ENCODE measurements around the gene PEX7. TPM values are rescaled to one million over a fixed set of nuclear protein-coding genes. Genes with fewer than 3 reads are reported as not detected.

The PEX7 gene
- total and polyA plus RNA-seq, 2 experiments from 2014 or later, result 11.8 to 13.5 TPM

GRCh38 chr6:136784271-136784664, 38.1 kb upstream of the PEX7 start (continued):
- TF ChIP-seq ZNF462 (CRISPR knock-in tag; IDR thresholded peaks at IDR 0.05), result no peak
- TF ChIP-seq EZH2phosphoT487 (IDR thresholded peaks at IDR 0.05; ENCODE audit: unreplicated experiment), result no peak
- no peak for TF ChIP-seq NANOG (IDR thresholded peaks at IDR 0.05; ENCODE audit: borderline replicate concordance)

- H3K27me3 ChIP-seq (ENCODE audit: insufficient read depth), result peaks cover 10% of the 10 kb centered on the region
- H3K4me2 ChIP-seq, result no peak overlapping the region
- H3K4me3 Mint-ChIP-seq, result no peak overlapping the region
- no peaks in the 10 kb centered on the region for H3K9me2 ChIP-seq (ENCODE audit: insufficient read depth)
- no peaks in the 10 kb centered on the region for H3F3A ChIP-seq (replicated peaks; ENCODE audit: low read depth)
- no peaks in the 10 kb centered on the region for H3K79me2 ChIP-seq (replicated peaks; ENCODE audit: insufficient read depth)
- no peaks in the 10 kb centered on the region for H3K36me3 Mint-ChIP-seq (ENCODE audit: low read depth)
- peaks cover 4% of the 10 kb centered on the region for H3K27me3 Mint-ChIP-seq (ENCODE audit: insufficient read depth, low read depth, poor library complexity)
- H2AFZ ChIP-seq, result peak overlapping the region; percentile 74; the same call in 1 of the 2 replicates
- no peaks in the 10 kb centered on the region for H3K4me1 ChIP-seq (ENCODE audit: insufficient read depth)
- H3K27ac Mint-ChIP-seq, result no peak overlapping the region
- H3K36me3 ChIP-seq (ENCODE audit: insufficient read depth), result no peaks in the 10 kb centered on the region
- H3K9me3 Mint-ChIP-seq, result no peaks in the 10 kb centered on the region
- H3K4me1 Mint-ChIP-seq, result peaks cover 6% of the 10 kb centered on the region; the same call in 1 of the 3 replicates
- ATAC-seq (no peak), DNase-seq (ENCODE audit: low spot score) (no peak)
- no peak overlapping the region for H3K27ac ChIP-seq (ENCODE audit: low read depth)
- H3K4me3 ChIP-seq, result no peak overlapping the region
- no peak for TF ChIP-seq CTCF (conservative IDR thresholded peaks at IDR 0.05; ENCODE audit: low read depth in 2 of 2)
- TF ChIP-seq EZH2 (IDR thresholded peaks at IDR 0.05; ENCODE audit: low read depth, unreplicated experiment), result no peak
- no peak for TF ChIP-seq ZNF331 (CRISPR knock-in tag; IDR thresholded peaks at IDR 0.05; ENCODE audit: low read depth)
- no peak for TF ChIP-seq REST (IDR thresholded peaks at IDR 0.05; ENCODE audit: unreplicated experiment)
- TF ChIP-seq CREB1 (CRISPR knock-in tag; IDR thresholded peaks at IDR 0.05; ENCODE audit: low read depth), result no peak
- TF ChIP-seq POLR2AphosphoS5 (IDR thresholded peaks at IDR 0.05; ENCODE audit: low read depth), result no peak
- no peak for TF ChIP-seq NANOG (IDR thresholded peaks at IDR 0.05; ENCODE audit: borderline replicate concordance)
- TF ChIP-seq EZH2phosphoT487 (IDR thresholded peaks at IDR 0.05; ENCODE audit: unreplicated experiment), result no peak
- no peak for TF ChIP-seq STAT1 (IDR thresholded peaks at IDR 0.05; ENCODE audit: unreplicated experiment)
- no peak for TF ChIP-seq JUNB (IDR thresholded peaks at IDR 0.05; ENCODE audit: unreplicated experiment)
- no peaks in the 10 kb centered on the region for H4K20me1 ChIP-seq (replicated peaks; ENCODE audit: insufficient read depth)
These were observed 37.3 kb upstream of the PEX7 start for GRCh38 chr6:136784910-136785746.
